ENCODE measurements around the gene NPIPA1.
"Not testable (repeated sequence)": the region's sequence is repeated elsewhere in the genome, so short reads cannot be mapped to it uniquely, and the experiment has no call there.

DNA sequence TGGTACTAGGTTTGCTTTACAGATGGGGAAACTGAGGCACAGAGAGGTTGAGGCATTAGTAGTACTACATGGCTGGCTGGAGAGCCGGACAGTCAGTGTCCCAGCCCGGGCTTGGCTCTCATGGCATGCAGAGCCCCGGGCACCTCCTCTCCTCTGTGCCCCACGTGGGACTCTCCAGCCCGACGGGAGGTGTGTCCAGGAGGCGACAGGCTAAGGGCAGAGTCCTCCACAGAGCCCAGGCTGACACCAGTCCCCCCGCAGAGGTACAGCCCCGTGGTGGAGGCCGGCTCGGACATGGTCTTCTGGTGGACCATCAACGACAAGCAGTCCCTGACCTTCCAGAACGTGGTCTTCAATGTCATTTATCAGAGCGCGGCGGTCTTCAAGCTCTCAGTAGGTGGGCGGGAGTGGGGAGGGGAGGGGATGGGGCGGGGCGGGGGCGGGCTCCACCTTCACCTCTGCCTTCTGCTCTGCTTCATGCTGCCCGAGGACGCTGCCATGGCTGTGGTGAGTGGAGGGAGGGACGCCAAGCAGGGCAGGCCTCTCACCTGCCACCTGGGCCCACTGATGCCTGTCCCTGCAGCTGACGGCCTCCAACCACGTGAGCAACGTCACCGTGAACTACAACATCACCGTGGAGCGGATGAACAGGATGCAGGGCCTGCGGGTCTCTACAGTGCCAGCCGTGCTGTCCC lies 13.7 kb upstream of the NPIPA1 start:
- TF ChIP-seq CTCF (IDR thresholded peaks at IDR 0.05; ENCODE audit: insufficient read depth, low read length); POLR2AphosphoS5 (IDR thresholded peaks at IDR 0.05; ENCODE audit: low read depth); GABPA (IDR thresholded peaks at IDR 0.05; ENCODE audit: low read depth): not testable (repeated sequence)
- TF ChIP-seq, protein P1, sequence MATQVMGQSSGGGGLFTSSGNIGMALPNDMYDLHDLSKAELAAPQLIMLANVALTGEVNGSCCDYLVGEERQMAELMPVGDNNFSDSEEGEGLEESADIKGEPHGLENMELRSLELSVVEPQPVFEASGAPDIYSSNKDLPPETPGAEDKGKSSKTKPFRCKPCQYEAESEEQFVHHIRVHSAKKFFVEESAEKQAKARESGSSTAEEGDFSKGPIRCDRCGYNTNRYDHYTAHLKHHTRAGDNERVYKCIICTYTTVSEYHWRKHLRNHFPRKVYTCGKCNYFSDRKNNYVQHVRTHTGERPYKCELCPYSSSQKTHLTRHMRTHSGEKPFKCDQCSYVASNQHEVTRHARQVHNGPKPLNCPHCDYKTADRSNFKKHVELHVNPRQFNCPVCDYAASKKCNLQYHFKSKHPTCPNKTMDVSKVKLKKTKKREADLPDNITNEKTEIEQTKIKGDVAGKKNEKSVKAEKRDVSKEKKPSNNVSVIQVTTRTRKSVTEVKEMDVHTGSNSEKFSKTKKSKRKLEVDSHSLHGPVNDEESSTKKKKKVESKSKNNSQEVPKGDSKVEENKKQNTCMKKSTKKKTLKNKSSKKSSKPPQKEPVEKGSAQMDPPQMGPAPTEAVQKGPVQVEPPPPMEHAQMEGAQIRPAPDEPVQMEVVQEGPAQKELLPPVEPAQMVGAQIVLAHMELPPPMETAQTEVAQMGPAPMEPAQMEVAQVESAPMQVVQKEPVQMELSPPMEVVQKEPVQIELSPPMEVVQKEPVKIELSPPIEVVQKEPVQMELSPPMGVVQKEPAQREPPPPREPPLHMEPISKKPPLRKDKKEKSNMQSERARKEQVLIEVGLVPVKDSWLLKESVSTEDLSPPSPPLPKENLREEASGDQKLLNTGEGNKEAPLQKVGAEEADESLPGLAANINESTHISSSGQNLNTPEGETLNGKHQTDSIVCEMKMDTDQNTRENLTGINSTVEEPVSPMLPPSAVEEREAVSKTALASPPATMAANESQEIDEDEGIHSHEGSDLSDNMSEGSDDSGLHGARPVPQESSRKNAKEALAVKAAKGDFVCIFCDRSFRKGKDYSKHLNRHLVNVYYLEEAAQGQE (IDR thresholded peaks at IDR 0.05; ENCODE audit: insufficient replicate concordance, low read depth): not testable (repeated sequence)
